WTC11 (cell line): ENCODE measurements around the gene FOXQ1.

Experiments
- FOXP1 ChIP-seq: sonication (generic); formaldehyde crosslinking; IDR thresholded peaks from 2 replicates; pipeline ENCODE4 v1.8.0; 2022; ENCODE audit warnings: missing genetic modification reagents, mild to moderate bottlenecking, moderate library complexity, borderline replicate concordance
- NR2C2 ChIP-seq: sonication (generic); formaldehyde crosslinking; IDR thresholded peaks from 2 replicates; pipeline ENCODE4 v1.8.0; 2022; ENCODE audit warnings: mild to moderate bottlenecking, missing genetic modification reagents
- TCF7 ChIP-seq: sonication (generic); formaldehyde crosslinking; IDR thresholded peaks from 2 replicates; pipeline ENCODE4 v1.8.0; 2022; ENCODE audit warnings: mild to moderate bottlenecking, low read depth, missing genetic modification reagents, moderate library complexity
- ZNF423 ChIP-seq: fragments of 250-450 bp; sonication (Bioruptor Pico); IDR thresholded peaks from 2 replicates; pipeline ENCODE4 v2.1.2; 2022; ENCODE audit warnings: mild to moderate bottlenecking, moderate library complexity
- TF ChIP-seq, protein P1 (sequence below): sonication (generic); formaldehyde crosslinking; IDR thresholded peaks from 2 replicates; pipeline ENCODE4 v1.8.0; 2022; ENCODE audit warnings: mild to moderate bottlenecking, missing genetic modification reagents
- TF ChIP-seq, protein P2 (sequence below): sonication (generic); formaldehyde crosslinking; IDR thresholded peaks from 2 replicates; pipeline ENCODE4 v1.8.1; 2023; ENCODE audit warnings: mild to moderate bottlenecking, missing genetic modification reagents, borderline replicate concordance
- TF ChIP-seq, protein P3 (sequence below): fragments of 200-600 bp; IDR thresholded peaks from 2 replicates; pipeline ENCODE4 v1.8.0; 2022; ENCODE audit warnings: antibody characterized with exemption
- TF ChIP-seq, protein P4 (sequence below): sonication (generic); formaldehyde crosslinking; conservative IDR thresholded peaks from 2 replicates; pipeline ENCODE4 v1.8.1; 2022; ENCODE audit warnings: mild to moderate bottlenecking, missing genetic modification reagents
- TF ChIP-seq, protein P5 (sequence below): sonication (generic); formaldehyde crosslinking; IDR thresholded peaks from 2 replicates; pipeline ENCODE4 v1.8.0; 2022; ENCODE audit warnings: mild to moderate bottlenecking, missing genetic modification reagents
- TF ChIP-seq, protein P6 (sequence below): sonication (generic); formaldehyde crosslinking; IDR thresholded peaks from 2 replicates; pipeline ENCODE4 v1.8.0; 2022; ENCODE audit warnings: mild to moderate bottlenecking, missing genetic modification reagents

DNA sequence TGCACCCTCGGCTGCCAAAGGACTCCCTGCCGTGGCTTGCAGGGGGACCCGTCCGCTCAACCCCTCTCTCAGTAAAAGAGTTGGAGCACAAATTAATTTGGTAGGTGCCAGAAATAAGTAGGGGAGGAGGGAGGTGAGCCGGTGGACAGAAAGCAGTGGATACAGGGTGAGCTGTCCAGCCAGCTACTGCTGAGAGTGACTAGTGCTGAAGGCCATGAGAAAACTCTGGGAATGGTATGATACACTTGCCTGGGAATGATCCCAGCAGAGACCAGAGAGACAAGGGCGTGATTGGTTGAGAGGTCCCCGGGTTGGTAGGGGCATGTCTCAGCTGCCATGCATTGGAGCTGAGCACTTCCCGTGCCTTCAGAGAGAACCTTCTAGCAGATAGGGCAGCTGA is 15.7 kb downstream of the FOXQ1 start:
- TF ChIP-seq, protein P1, sequence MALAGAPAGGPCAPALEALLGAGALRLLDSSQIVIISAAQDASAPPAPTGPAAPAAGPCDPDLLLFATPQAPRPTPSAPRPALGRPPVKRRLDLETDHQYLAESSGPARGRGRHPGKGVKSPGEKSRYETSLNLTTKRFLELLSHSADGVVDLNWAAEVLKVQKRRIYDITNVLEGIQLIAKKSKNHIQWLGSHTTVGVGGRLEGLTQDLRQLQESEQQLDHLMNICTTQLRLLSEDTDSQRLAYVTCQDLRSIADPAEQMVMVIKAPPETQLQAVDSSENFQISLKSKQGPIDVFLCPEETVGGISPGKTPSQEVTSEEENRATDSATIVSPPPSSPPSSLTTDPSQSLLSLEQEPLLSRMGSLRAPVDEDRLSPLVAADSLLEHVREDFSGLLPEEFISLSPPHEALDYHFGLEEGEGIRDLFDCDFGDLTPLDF (CRISPR knock-in tag), result no peak
- TF ChIP-seq, protein P2, sequence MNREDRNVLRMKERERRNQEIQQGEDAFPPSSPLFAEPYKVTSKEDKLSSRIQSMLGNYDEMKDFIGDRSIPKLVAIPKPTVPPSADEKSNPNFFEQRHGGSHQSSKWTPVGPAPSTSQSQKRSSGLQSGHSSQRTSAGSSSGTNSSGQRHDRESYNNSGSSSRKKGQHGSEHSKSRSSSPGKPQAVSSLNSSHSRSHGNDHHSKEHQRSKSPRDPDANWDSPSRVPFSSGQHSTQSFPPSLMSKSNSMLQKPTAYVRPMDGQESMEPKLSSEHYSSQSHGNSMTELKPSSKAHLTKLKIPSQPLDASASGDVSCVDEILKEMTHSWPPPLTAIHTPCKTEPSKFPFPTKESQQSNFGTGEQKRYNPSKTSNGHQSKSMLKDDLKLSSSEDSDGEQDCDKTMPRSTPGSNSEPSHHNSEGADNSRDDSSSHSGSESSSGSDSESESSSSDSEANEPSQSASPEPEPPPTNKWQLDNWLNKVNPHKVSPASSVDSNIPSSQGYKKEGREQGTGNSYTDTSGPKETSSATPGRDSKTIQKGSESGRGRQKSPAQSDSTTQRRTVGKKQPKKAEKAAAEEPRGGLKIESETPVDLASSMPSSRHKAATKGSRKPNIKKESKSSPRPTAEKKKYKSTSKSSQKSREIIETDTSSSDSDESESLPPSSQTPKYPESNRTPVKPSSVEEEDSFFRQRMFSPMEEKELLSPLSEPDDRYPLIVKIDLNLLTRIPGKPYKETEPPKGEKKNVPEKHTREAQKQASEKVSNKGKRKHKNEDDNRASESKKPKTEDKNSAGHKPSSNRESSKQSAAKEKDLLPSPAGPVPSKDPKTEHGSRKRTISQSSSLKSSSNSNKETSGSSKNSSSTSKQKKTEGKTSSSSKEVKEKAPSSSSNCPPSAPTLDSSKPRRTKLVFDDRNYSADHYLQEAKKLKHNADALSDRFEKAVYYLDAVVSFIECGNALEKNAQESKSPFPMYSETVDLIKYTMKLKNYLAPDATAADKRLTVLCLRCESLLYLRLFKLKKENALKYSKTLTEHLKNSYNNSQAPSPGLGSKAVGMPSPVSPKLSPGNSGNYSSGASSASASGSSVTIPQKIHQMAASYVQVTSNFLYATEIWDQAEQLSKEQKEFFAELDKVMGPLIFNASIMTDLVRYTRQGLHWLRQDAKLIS, result no peak
- TF ChIP-seq, protein P3, sequence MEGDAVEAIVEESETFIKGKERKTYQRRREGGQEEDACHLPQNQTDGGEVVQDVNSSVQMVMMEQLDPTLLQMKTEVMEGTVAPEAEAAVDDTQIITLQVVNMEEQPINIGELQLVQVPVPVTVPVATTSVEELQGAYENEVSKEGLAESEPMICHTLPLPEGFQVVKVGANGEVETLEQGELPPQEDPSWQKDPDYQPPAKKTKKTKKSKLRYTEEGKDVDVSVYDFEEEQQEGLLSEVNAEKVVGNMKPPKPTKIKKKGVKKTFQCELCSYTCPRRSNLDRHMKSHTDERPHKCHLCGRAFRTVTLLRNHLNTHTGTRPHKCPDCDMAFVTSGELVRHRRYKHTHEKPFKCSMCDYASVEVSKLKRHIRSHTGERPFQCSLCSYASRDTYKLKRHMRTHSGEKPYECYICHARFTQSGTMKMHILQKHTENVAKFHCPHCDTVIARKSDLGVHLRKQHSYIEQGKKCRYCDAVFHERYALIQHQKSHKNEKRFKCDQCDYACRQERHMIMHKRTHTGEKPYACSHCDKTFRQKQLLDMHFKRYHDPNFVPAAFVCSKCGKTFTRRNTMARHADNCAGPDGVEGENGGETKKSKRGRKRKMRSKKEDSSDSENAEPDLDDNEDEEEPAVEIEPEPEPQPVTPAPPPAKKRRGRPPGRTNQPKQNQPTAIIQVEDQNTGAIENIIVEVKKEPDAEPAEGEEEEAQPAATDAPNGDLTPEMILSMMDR, result no peak
- no peak for TF ChIP-seq TCF7
- TF ChIP-seq, protein P4, sequence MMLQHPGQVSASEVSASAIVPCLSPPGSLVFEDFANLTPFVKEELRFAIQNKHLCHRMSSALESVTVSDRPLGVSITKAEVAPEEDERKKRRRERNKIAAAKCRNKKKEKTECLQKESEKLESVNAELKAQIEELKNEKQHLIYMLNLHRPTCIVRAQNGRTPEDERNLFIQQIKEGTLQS (CRISPR knock-in tag), result no peak
- no peak for TF ChIP-seq NR2C2 (CRISPR knock-in tag)
- TF ChIP-seq ZNF423 (CRISPR knock-in tag), result no peak
- TF ChIP-seq, protein P5, sequence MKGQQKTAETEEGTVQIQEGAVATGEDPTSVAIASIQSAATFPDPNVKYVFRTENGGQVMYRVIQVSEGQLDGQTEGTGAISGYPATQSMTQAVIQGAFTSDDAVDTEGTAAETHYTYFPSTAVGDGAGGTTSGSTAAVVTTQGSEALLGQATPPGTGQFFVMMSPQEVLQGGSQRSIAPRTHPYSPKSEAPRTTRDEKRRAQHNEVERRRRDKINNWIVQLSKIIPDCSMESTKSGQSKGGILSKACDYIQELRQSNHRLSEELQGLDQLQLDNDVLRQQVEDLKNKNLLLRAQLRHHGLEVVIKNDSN (CRISPR knock-in tag), result no peak
- no peak for TF ChIP-seq FOXP1 (CRISPR knock-in tag)
- TF ChIP-seq, protein P6, sequence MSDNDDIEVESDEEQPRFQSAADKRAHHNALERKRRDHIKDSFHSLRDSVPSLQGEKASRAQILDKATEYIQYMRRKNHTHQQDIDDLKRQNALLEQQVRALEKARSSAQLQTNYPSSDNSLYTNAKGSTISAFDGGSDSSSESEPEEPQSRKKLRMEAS (CRISPR knock-in tag), result no peak
